ENCODE measurements around the gene NKAIN4.

NKAIN4 gene

DNA sequence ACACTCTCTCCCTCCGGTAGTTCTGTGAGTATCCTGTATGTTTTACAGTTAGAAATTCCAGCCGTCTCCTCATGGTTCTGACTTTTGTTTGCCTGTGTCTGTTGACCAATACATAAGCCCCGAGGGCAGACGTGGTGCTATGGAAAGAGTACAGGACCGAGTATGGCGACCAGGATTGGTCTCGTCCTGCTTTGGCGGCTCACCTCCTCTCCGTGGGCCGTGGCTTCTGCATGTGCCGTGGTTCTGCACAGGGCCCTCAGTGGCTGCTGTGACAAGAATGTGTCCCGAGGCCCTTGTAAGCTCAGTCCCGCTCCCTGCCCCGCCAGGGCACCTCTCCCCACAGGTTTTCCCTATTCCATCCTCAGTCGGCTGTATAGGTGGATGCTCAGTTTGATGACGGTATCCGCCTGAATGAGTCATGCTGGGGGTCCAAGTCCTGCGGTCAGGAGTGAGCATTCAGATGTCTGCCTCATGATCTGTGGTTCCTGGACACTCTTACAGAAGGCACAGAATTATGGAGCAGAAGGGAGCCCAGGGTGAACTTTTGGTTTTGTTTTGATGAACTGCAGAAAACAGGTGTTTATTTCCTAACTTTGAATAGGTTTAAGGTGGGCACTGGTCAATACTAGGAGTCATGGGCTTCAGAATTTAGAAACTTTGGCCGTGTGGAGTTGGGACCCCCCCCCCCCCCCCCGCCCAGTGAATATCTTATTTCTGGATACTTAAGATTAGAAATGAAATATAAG is 19.5 kb upstream of the NKAIN4 start:
- DNase-seq = peak; percentile 77

GRCh38 chr20:63273059-63273579 is 18.9 kb upstream of the NKAIN4 start:
- DNase-seq = no peak

DNA sequence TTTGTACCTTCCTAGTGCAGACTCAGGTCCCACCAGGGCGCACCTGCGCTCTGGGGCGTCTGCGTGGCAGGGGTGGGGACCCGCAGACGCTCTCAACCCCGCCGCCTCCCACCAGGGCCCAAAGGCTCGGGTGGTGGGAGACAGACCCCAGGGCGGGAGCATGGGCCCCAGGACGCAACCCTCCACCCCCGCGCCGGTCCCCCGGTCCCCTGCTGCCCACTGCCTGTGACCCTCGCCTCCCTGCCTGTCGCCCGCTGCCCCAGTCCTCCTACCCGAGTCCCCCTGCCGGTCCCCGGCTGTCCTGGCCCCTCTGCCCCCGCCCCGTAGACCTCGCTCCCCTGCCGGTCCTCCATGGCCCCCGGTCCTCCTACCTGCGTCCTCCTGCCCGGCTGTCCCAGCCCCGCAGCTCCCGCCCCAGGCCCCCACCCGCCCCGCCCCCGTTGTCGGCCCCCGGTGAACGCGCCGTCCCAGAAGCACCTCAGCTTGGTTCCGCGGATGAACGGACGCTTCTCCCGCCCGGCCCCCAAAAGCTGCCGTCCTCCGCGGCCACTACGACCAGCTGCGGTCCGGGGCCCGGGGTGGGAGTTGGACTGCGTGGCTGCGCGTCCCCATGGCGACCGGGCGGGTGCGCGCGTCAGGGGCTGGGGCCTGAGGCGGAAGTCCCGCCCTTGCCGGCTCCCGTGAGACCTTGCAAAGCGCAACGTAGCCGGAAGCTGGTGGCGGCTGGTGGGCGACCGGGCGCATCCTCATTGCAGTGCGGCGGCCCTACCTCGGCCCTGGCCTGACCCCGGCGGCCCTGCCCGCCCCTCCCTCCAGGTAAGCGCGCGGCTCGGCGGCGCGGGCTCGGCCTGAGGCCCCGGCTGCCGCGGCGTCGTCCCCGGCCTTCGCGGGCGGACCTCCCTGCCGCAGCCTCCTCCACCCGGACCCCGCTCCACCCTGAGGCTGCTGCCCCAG is 18.1 kb upstream of the NKAIN4 start, which contains the start of gene ARFGAP1:
TSS of gene ARFGAP1 (plus strand) at position 709 of the 954 bp plus-strand sequence. CDS start 2,768 bp downstream, outside the sequence.
- DNase-seq = peak; percentile 87

GRCh38 chr20:63270606-63271325 is 16.5 kb upstream of the NKAIN4 start:
- no peak for DNase-seq

DNA sequence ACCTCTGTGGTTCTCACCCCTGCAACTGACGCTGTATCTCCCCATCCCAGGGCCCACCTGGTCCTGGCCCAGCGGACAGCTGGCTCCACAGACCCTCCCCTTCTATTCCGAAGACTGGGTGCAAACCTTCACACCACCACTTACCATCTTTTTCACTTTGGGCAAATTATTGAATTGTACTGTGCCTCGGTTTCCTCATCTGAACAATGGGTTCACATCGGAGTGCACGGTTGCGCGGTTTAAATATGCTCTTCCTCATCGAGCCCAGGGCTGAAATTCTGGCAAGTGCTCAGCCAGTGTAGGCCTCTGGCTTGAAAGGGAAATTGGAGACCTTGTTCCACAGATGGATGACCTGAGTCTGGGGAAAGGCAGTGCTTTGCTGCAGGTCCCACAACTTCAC is 15.5 kb upstream of the NKAIN4 start:
- no peak for DNase-seq

- DNase-seq = no peak
Observed at GRCh38 chr20:63268671-63269439, 14.6 kb upstream of the NKAIN4 start.

DNA sequence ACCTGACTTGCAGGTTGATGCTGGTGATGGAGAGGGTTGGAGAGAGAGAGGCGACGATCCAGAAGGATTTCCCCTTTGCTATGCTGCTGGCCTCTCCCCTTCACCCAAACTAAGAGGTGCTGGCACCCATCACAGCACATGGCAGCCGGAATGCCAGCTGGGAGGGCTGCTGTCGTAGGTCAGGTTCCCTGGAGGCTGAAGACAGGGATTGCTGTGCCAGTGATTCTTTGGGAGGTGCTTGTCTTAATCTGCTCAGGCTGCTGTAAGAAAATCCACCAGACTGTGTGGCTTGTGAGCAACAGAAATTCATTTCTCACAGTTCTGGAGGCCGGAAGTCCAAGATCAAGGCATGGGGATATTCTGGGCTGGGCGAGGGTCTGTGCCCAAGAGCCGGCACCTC is 14.0 kb upstream of the NKAIN4 start:
- no peak for DNase-seq

DNA sequence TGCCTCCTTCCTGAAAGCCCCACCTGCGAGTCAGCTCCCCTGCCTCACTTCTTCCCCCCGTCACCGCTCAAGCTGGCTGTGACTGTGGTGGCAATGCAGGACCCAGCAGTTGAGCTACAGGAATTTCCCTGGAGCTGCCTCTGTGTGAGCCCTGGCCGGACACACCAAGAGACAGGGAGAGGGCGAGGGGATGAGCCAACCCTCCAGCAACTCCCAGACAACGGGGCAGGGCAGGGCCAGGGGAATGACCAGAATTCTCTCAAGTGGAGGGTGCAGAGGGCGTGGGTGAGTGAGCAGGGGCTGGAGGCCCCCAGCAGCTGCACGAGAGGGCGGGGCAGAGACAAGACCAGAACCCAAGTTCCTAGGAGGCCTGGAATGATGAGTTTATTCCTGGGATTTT is 13.4 kb upstream of the NKAIN4 start:
- no peak for DNase-seq

DNA sequence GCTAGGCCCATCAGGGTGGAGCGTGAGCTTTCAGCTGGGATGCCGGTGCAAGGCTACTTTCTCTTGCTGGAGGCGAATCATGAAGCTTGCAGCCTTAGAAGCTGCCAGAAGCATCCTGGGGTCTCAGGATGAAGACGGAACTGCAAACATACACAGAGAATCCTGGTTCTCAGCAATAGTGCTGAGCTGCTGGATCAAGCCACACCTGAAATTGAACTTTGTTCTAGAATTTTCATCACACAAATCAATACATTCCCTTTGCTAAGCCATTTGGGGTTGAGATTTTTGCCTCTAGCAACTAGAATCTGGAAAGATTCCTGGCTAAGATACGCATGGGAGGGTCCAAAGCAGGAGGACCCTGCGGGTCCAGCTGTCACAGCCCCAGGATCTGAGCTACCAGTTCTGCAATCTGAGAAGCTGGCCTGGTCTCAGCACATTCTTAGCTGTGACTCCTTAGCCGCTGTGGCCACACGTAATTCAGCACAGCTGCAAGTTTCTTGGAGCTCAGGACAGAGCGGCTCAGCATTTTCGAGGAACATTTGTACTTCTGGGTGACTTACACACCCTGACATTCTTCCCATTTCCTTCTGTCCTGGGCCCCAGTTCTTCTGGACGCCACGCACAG is 11.7 kb upstream of the NKAIN4 start:
- DNase-seq = peak; percentile 55

- DNase-seq = no peak
Observed at GRCh38 chr20:63264519-63264918, 10.3 kb upstream of the NKAIN4 start.

GRCh38 chr20:63264000-63264399 is 9.7 kb upstream of the NKAIN4 start:
- no peak for DNase-seq

DNA sequence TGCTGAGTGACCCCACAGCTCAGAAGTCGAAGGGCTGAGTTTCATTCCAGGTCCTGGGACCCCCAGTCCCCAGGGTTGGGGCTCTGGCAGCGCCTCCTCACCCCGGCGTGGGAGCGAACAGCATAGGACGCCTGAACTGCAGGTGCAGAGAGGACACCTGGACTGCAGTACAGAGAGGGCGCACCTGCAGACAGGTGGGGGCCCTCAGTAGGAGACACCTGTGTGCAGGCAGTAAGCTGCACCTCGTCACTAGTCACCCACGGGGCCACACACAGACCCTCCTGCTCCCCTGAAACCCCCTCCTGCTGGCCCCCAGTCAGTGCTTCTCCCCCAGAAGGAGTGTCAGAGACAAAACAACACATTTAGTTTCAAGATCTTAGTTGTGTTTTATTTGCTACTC is 8.6 kb upstream of the NKAIN4 start:
- DNase-seq = no peak

GRCh38 chr20:63261795-63262528 is 7.7 kb upstream of the NKAIN4 start:
- no peak for DNase-seq

DNA sequence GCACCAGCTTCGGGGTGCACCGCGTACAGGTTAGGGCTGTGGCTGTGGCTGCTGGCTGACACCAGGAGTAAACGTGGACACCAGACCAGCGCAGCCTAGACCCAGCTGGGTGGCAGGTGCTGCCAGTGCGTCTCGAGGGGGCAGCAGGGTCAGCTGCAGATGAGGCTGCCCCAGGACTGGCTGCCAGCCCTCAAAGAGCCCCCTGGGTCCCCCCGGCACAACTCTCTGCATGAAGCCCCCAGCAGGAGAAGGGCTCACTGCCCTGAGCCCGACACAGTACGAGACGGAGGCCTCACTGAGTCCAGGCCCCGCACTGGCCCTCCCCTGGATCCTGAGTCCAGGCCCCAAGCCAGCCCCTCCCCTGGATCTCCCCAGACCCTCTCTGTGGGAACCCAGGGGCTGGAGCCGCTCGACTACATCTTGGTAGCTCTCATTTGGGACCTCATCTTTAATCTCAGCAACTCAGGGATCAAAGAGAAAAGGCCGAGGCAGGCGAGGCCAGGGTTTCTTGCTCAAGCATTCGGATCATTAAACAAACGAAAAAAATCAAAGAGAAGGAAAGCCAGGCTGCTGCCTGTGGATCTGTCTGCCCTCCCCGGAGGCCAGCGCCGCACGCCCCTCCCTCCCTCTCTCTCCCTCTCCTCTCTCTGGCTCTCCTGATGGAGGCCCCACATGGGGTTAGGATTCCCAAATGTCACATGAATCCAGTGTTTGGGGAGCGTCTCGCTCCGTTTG is 7.0 kb upstream of the NKAIN4 start:
- DNase-seq = no peak

GRCh38 chr20:63260521-63260920 is 6.3 kb upstream of the NKAIN4 start:
- DNase-seq = no peak

DNA sequence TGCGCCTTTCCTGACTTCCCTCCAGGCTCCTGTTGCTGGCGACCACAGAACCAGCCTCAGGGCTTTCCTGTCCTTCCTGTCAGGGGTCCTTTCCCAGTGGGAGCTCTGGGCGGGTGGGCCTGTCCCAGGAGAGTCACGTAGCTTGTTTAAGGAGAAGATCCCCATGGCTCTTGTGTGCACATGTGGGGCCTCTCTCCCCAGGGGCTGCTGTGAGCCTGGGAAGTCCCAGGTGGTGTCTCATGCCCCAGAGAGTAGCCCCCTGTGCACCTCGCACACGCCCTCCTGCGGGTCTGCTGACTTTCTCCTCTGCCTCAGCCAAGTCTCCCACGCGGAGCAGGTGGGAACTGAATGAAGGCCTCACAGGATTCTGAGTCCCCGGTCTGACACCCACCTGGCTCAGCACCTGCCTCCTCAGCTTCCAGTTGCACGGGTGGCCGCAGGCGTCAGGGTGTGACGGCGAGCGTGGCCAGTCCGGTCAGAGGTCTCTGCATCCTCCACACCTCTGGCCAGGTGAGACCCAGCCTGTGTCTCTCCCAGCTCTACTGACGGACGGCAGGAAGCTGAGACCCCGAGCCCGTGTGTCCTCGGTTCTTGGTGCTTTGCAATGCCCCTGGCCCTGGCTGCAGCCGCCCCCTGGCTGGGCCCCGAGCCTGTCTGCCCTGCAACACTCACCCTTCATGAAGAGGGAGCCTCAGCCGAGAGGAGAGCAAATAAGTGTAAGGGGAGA is 5.6 kb upstream of the NKAIN4 start:
- no peak for DNase-seq

- DNase-seq = no peak
Observed at GRCh38 chr20:63258781-63259180, 4.5 kb upstream of the NKAIN4 start.

- DNase-seq = no peak
Observed at GRCh38 chr20:63257629-63258028, 3.4 kb upstream of the NKAIN4 start.

DNA sequence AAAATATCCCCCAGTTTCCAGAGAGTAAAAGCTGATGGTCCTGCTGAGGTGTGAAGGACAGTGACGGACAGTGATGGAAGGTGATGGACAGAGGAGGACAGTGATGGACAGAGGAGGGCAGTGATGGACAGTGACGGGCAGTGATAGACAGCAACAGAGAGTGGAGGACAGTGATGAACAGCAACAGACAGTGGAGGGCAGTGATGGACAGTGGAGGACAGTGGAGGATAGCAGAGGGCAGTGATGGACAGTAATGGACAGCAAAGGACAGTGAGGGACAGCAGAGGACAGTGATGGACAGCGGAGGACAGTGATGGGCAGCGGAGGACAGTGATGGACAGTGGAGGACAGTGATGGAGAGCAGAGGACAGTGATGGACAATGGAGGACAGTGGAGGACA is 2.7 kb upstream of the NKAIN4 start:
- DNase-seq = no peak

Measured in fibroblast of skin of abdomen (primary cell).